Thoracic aorta (tissue), 2 donors: ENCODE data around the gene PTN. TPM values are rescaled to one million over a fixed set of nuclear protein-coding genes. Genes with fewer than 3 reads are reported as not detected.

ENCODE experiments used
- ATAC-seq: fragments of 150-250 bp; one replicate; pipeline ENCODE4 v1.8.0; 2017; ENCODE audit warnings: low read depth; ENCODE audit not compliant: insufficient number of reproducible peaks, low FRiP score
- DNase-seq: peaks from one replicate; pipeline ENCODE4 v3.0.0-alpha.2; 2020; ENCODE audit warnings: low spot score
- H3K27ac ChIP-seq, 2 donors: fragments of 200-600 bp; sonication (generic); 1 replicate in 1 of 2; 2 replicates in 1 of 2; pipeline ENCODE4 v1.5.1; 2016; ENCODE audit warnings: mild to moderate bottlenecking in 2 of 2, moderate library complexity in 2 of 2
- H3K27me3 ChIP-seq: fragments of 200-600 bp; sonication (generic); replicated peaks from 2 replicates; pipeline ENCODE4 v1.6.0; 2016; ENCODE audit warnings: mild to moderate bottlenecking; ENCODE audit not compliant: insufficient read depth
- H3K36me3 ChIP-seq: fragments of 200-600 bp; sonication (generic); one replicate; pipeline ENCODE4 v1.5.1; 2016
- H3K4me1 ChIP-seq, 2 donors: fragments of 200-600 bp; sonication (generic); 1 replicate in 1 of 2; 2 replicates in 1 of 2; pipeline versions ENCODE4 v1.5.1 to v1.6.0; 2016; ENCODE audit warnings: low read depth in 2 of 2, mild to moderate bottlenecking in 1 of 2; ENCODE audit not compliant: control insufficient read depth in 1 of 2
- H3K4me3 ChIP-seq: fragments of 200-600 bp; sonication (generic); 2 replicates; pipeline ENCODE4 v1.5.1; 2016; ENCODE audit warnings: mild to moderate bottlenecking
- H3K9me3 ChIP-seq: fragments of 200-600 bp; sonication (generic); 2 replicates; pipeline ENCODE4 v1.5.1; 2016
- CTCF ChIP-seq: fragments of 200-600 bp; sonication (generic); IDR thresholded peaks from one replicate; pipeline ENCODE4 v1.5.1; 2019; ENCODE audit warnings: antibody characterized with exemption
- total RNA-seq, 2 donors: library from RNA; depleted of rRNA; stranded (reverse); fragments of >200 nt; gene quantifications; one replicate each; pipeline versions ENCODE4 v1.1.0 to v1.2.3, GENCODE V29; 2016

The PTN gene
- total RNA-seq, 2 donors from 2014 or later = 4.7 to 12.5 TPM

- ATAC-seq = no peak
- no peaks in the 10 kb centered on the region for H3K36me3 ChIP-seq
- TF ChIP-seq CTCF = no peak
- no peak for DNase-seq
- no peaks in the 10 kb centered on the region for H3K27me3 ChIP-seq
- no peak overlapping the region for H3K27ac ChIP-seq
- H3K9me3 ChIP-seq = no peaks in the 10 kb centered on the region
- no peaks in the 10 kb centered on the region for H3K4me1 ChIP-seq
- no peak overlapping the region for H3K4me3 ChIP-seq
Measured at GRCh38 chr7:137298464-137298794, 45.1 kb downstream of the PTN start.

DNA sequence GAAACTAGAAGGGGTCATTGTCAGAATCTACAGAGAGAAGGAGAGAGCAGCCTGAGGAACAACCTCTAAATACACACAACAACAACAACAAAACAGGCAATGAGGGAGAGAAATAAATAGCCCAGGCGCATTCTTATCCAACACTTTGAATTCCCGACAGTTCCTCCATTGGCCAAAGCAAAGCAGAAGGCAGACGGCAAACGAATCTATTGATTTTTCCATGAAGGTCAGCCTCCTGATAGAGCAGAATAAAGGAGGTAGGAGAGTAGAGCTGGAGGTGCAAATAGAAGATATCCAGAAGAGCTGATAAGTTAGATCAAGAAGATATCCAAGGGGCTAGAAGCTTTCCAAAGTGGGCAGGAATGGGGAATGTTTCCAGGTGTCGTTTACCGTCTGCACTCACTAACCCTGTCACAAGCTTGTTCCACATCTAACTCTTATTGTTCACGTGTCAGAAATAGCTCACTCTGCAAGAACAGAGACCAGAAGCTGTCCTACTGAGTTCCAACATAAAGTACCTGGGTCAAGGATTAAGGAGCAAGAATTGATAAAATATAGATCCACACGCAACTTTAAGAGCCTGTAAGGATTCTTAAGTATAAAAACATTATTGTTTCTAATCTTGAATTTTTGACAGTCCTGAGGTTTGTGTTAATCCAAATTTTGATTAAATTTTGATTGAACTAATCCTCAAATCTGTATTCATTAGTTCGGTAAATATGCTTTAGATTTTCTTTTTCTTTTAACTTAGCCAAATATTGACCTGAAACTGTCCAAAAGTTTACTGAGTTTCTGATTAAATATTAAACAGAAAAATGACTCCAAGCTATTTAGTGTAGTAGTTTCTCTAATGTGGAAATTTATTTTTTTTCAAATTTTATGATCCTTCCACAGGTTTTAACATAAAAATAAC lies 45.7 kb downstream of the PTN start:
- DNase-seq (no peak), ATAC-seq (no peak)
- Histone ChIP-seq H3K4me1 (no peaks in the 10 kb centered on the region), H3K4me3 (no peak overlapping the region), H3K27me3 (no peaks in the 10 kb centered on the region), H3K27ac (no peak overlapping the region), H3K9me3 (no peaks in the 10 kb centered on the region), H3K36me3 (no peaks in the 10 kb centered on the region)
- no peak for TF ChIP-seq CTCF

GRCh38 chr7:137296576-137296975 lies 47.0 kb downstream of the PTN start:
- Histone ChIP-seq H3K27ac (no peak overlapping the region), H3K36me3 (no peaks in the 10 kb centered on the region), H3K4me3 (no peak overlapping the region), H3K4me1 (no peaks in the 10 kb centered on the region), H3K9me3 (no peaks in the 10 kb centered on the region), H3K27me3 (no peaks in the 10 kb centered on the region)
- DNase-seq = no peak
- no peak for TF ChIP-seq CTCF
- no peak for ATAC-seq

- Histone ChIP-seq H3K36me3 (no peaks in the 10 kb centered on the region), H3K4me3 (no peak overlapping the region), H3K9me3 (no peaks in the 10 kb centered on the region), H3K27me3 (no peaks in the 10 kb centered on the region), H3K4me1 (no peaks in the 10 kb centered on the region), H3K27ac (no peak overlapping the region)
- TF ChIP-seq CTCF = no peak
- DNase-seq = no peak
- no peak for ATAC-seq
Measured at GRCh38 chr7:137295739-137296324, 47.7 kb downstream of the PTN start.

GRCh38 chr7:137289101-137289500 lies 54.4 kb downstream of the PTN start:
- no peaks in the 10 kb centered on the region for H3K27me3 ChIP-seq
- no peaks in the 10 kb centered on the region for H3K4me1 ChIP-seq
- no peak for TF ChIP-seq CTCF
- ATAC-seq (no peak), DNase-seq (no peak)
- H3K27ac ChIP-seq = no peak overlapping the region
- H3K36me3 ChIP-seq = no peaks in the 10 kb centered on the region
- no peaks in the 10 kb centered on the region for H3K9me3 ChIP-seq
- no peak overlapping the region for H3K4me3 ChIP-seq
